A549 (cell line): ENCODE results near the gene RUNX2. TPM values are rescaled to one million over a fixed set of nuclear protein-coding genes. Genes with fewer than 3 reads are reported as not detected.

ENCODE experiments used
- ATAC-seq, 2 experiments: fragments of 200-7000 bp in 1 of 2; fragments of >200 bp in 1 of 2; cut with Nextera tagmentation in 1 of 2; cut with Tn5 transposase in 1 of 2; 3 replicates each; pipeline versions ENCODE4 v1.8.0 to v1.9.1; 2018 to 2020; ENCODE audit warnings: mild to moderate bottlenecking in 1 of 2, moderate library complexity in 1 of 2
- CTCF ChIA-PET: fragments of 300-600 bp; sonication (Branson Sonifier 250); formaldehyde crosslinking; extraction: SDS; loops from one replicate; lab custom pipeline; 2021; ENCODE audit warnings: antibody characterized with exemption, inconsistent platforms; lab: Yijun Ruan, JAX
- POLR2A ChIA-PET: fragments of 350-600 bp; formaldehyde crosslinking; extraction: SDS; loops from one replicate; lab custom pipeline; 2021; ENCODE audit warnings: antibody characterized with exemption, inconsistent platforms; lab: Yijun Ruan, JAX
- DNase-seq, 2 experiments: peaks; one replicate each; pipeline versions ENCODE4 v3.0.0 to v3.0.0-alpha.2; 2011 to 2016; ENCODE audit warnings: low read depth in 1 of 2, low spot score in 1 of 2
- FAIRE-seq: peaks from 2 replicates; lab custom pipeline; 2011; peaks lifted over from hg19 to GRCh38; lab: Jason Lieb, UNC
- H3K27ac ChIP-seq, 2 experiments: fragments of >200 bp; sonication (Bioruptor Twin); formaldehyde crosslinking; 3 replicates each; pipeline ENCODE4 v1.5.1; 2016 to 2017
- H3K4me1 ChIP-seq: fragments of >200 bp; sonication (Bioruptor Twin); formaldehyde crosslinking; 3 replicates; pipeline ENCODE4 v1.6.1; 2016
- H3K4me2 ChIP-seq: fragments of >200 bp; sonication (Bioruptor Twin); formaldehyde crosslinking; 3 replicates; pipeline ENCODE4 v1.6.1; 2016
- H3K4me3 ChIP-seq: fragments of >200 bp; sonication (Bioruptor Twin); formaldehyde crosslinking; 3 replicates; pipeline ENCODE4 v1.5.1; 2016
- H3K9me3 ChIP-seq: fragments of >200 bp; sonication (Bioruptor Twin); formaldehyde crosslinking; 3 replicates; pipeline ENCODE4 v1.6.1; 2016
- CBX2 ChIP-seq: fragments of 200-600 bp; sonication (generic); IDR thresholded peaks from 2 replicates; pipeline ENCODE4 v1.6.1; 2016; ENCODE audit warnings: low read depth, mild to moderate bottlenecking, borderline replicate concordance
- CTCF ChIP-seq: fragments of >200 bp; sonication (Bioruptor Twin); formaldehyde crosslinking; IDR thresholded peaks from 3 replicates; pipeline ENCODE4 v1.5.1; 2016
- EP300 ChIP-seq, 2 experiments: fragments of >200 bp; sonication (Bioruptor Twin); formaldehyde crosslinking; IDR thresholded peaks; 2 replicates in 1 of 2; 3 replicates in 1 of 2; pipeline ENCODE4 v1.6.1; 2016 to 2017
- ESRRA ChIP-seq: fragments of 150-350 bp; IDR thresholded peaks from 2 replicates; pipeline ENCODE4 v1.6.1; 2014; ENCODE audit warnings: mild to moderate bottlenecking, low read length, borderline replicate concordance
- FOSB ChIP-seq: fragments of 250-450 bp; sonication (Bioruptor Pico); IDR thresholded peaks from 2 replicates; pipeline ENCODE4 v1.5.0; 2020; ENCODE audit warnings: mild to moderate bottlenecking, moderate library complexity
- GATA3 ChIP-seq: IDR thresholded peaks from 2 replicates; pipeline ENCODE4 v1.6.1; 2012; ENCODE audit warnings: borderline replicate concordance
- HDAC2 ChIP-seq: fragments of 200-600 bp; sonication (generic); IDR thresholded peaks from 2 replicates; pipeline ENCODE4 v1.6.1; 2016
- HES2 ChIP-seq: fragments of >200 bp; sonication (Bioruptor Twin); formaldehyde crosslinking; IDR thresholded peaks from 2 replicates; pipeline ENCODE4 v1.6.1; 2016
- HEYL ChIP-seq: fragments of 250-450 bp; sonication (Bioruptor Pico); IDR thresholded peaks from 2 replicates; pipeline ENCODE4 v1.8.0; 2021; ENCODE audit warnings: mild to moderate bottlenecking, moderate library complexity
- HOXA7 ChIP-seq: fragments of 250-450 bp; sonication (Bioruptor Pico); IDR thresholded peaks from 2 replicates; pipeline ENCODE4 v1.5.0; 2020; ENCODE audit warnings: mild to moderate bottlenecking, moderate library complexity
- HOXB5 ChIP-seq: fragments of 250-450 bp; sonication (Bioruptor Pico); IDR thresholded peaks from 2 replicates; pipeline ENCODE4 v1.5.0; 2020; ENCODE audit warnings: mild to moderate bottlenecking, moderate library complexity
- JUNB ChIP-seq: fragments of >200 bp; sonication (Bioruptor Twin); formaldehyde crosslinking; IDR thresholded peaks from 2 replicates; pipeline ENCODE4 v1.6.1; 2016
- MAZ ChIP-seq: fragments of 150-350 bp; IDR thresholded peaks from 2 replicates; pipeline ENCODE4 v1.6.1; 2014; ENCODE audit warnings: antibody characterized with exemption, low read depth, low read length, borderline replicate concordance
- NFE2L2 ChIP-seq: fragments of 150-350 bp; conservative IDR thresholded peaks from 2 replicates; pipeline ENCODE4 v1.6.1; 2014; ENCODE audit warnings: low read length
- NR3C1 ChIP-seq: fragments of >200 bp; sonication (Bioruptor Twin); formaldehyde crosslinking; IDR thresholded peaks from 3 replicates; pipeline ENCODE4 v1.6.1; 2017
- PBX3 ChIP-seq: IDR thresholded peaks from 2 replicates; pipeline ENCODE4 v1.6.1; 2012
- RAD21 ChIP-seq, 2 experiments: fragments of >200 bp in 1 of 2; sonication (Bioruptor Twin) in 1 of 2; formaldehyde crosslinking in 1 of 2; IDR thresholded peaks in 1 of 2; conservative IDR thresholded peaks in 1 of 2; 2 replicates in 1 of 2; 3 replicates in 1 of 2; pipeline ENCODE4 v1.6.1; 2012 to 2018; ENCODE audit warnings: inconsistent platforms in 1 of 2
- RCOR1 ChIP-seq: fragments of 150-350 bp; IDR thresholded peaks from 2 replicates; pipeline ENCODE4 v1.6.1; 2014; ENCODE audit warnings: antibody characterized with exemption, low read length, low read depth
- SMC3 ChIP-seq: fragments of >200 bp; sonication (Bioruptor Twin); formaldehyde crosslinking; IDR thresholded peaks from 3 replicates; pipeline ENCODE4 v1.6.1; 2018; ENCODE audit warnings: inconsistent platforms
- TP53 ChIP-seq: fragments of 250-450 bp; sonication (Bioruptor Pico); IDR thresholded peaks from 2 replicates; pipeline ENCODE4 v1.5.0; 2021; ENCODE audit warnings: mild to moderate bottlenecking, moderate library complexity
- ZFP36 ChIP-seq: fragments of 450-650 bp; IDR thresholded peaks from 2 replicates; pipeline ENCODE4 v1.6.1; 2014; ENCODE audit warnings: borderline replicate concordance; ENCODE audit not compliant: partially characterized antibody
- WGBS: methylation state at CpG from one replicate; pipeline ENCODE4 v1.1.6; 2017; ENCODE audit errors: missing lambda C conversion rate; 5-methylcytosine and 5-hydroxymethylcytosine counted together
- polyA plus RNA-seq, 4 experiments: library from polyadenylated mRNA; depleted of rRNA in 3 of 4; stranded (reverse); fragments of >200 nt; fragmentation: RNase III in 1 of 4; extraction: RNeasy Plus Mini Kit Qiagen cat#74134 plus additional on column Dnase treatment in 1 of 4; gene quantifications; 2 replicates in 3 of 4; 3 replicates in 1 of 4; pipeline ENCODE4 v1.2.3, GENCODE V29; 2011 to 2017

Gene RUNX2
- polyA plus RNA-seq, 2 of the 4 experiments (the other 2 are of a cell fraction): 0.13 to 0.83 TPM

- DNase-seq (no peak), FAIRE-seq (no peak), ATAC-seq (no peak)
- no peak overlapping the region for H3K4me3 ChIP-seq
- no peaks in the 10 kb centered on the region for H3K9me3 ChIP-seq
- CTCF ChIA-PET: interaction anchor here (1.0 to 1.5 kb wide), 3 partner anchors 239 to 761 kb away, joined by 3 to 6 read pairs (median 5); no protein-coding TSS in a partner anchor
- POLR2A ChIA-PET: interaction anchor here (0.5 kb wide), 1 partner anchor 781 kb away, joined by 9 read pairs; no protein-coding TSS in a partner anchor
- TF ChIP-seq ESRRA (no peak), HOXA7 (CRISPR knock-in tag) (no peak), CBX2 (no peak)
- H3K4me1 ChIP-seq: peaks cover 18% of the 10 kb centered on the region
- no peak overlapping the region for H3K4me2 ChIP-seq
- no peak overlapping the region for H3K27ac ChIP-seq
- WGBS: 40% methylated on average over 2 of the region's 2 CpGs
These were observed 88.6 kb downstream of the RUNX2 start for GRCh38 chr6:45416700-45417099.

- ChIA-PET POLR2A (no interaction called here), CTCF (interaction anchor here (0.5 to 1.5 kb wide), 6 partner anchors 39 to 762 kb away, joined by 3 to 6 read pairs (median 4); no protein-coding TSS in a partner anchor)
- no peak for DNase-seq
- no peak for FAIRE-seq
- H3K9me3 ChIP-seq: no peaks in the 10 kb centered on the region
- WGBS: 73% methylated on average over 2 of the region's 2 CpGs
- TF ChIP-seq NFE2L2: no peak
- TF ChIP-seq HDAC2: no peak
- TF ChIP-seq MAZ: no peak
- no peak for TF ChIP-seq GATA3
- TF ChIP-seq CBX2: no peak
- no peak for TF ChIP-seq CTCF
- no peak for TF ChIP-seq RAD21 (conservative IDR thresholded peaks at IDR 0.05 in 1 of 2, IDR thresholded peaks at IDR 0.05 in 1 of 2)
- TF ChIP-seq HEYL (CRISPR knock-in tag): no peak
- no peak for TF ChIP-seq JUNB
- TF ChIP-seq ZFP36: no peak
- no peak for TF ChIP-seq RCOR1
- TF ChIP-seq PBX3: no peak
- TF ChIP-seq HES2: no peak
- TF ChIP-seq EP300 (IDR thresholded peaks at IDR 0.05): no peak
- TF ChIP-seq NR3C1: no peak
- TF ChIP-seq TP53: no peak
- no peak for TF ChIP-seq HOXB5 (CRISPR knock-in tag)
- TF ChIP-seq FOSB (CRISPR knock-in tag): no peak
- TF ChIP-seq, all 56 proteins: peak for 0
- Histone ChIP-seq H3K27ac (no peak overlapping the region), H3K4me1 (peaks cover 18% of the 10 kb centered on the region), H3K4me2 (no peak overlapping the region), H3K4me3 (no peak overlapping the region)
- ATAC-seq: no peak
These were observed 89.3 kb downstream of the RUNX2 start for GRCh38 chr6:45417436-45417835.

- Histone ChIP-seq H3K4me2 (peak overlapping the region; percentile 96), H3K27ac (peak overlapping the region in 1 of 2 experiments; percentile 54; a peak in 2 of 6 replicates), H3K9me3 (no peaks in the 10 kb centered on the region), H3K4me1 (peaks cover 18% of the 10 kb centered on the region), H3K4me3 (peak overlapping the region; percentile 33; the same call in 2 of the 3 replicates)
- WGBS: 12% methylated on average over 21 of the region's 38 CpGs
- POLR2A ChIA-PET: interaction anchor here (0.9 kb wide), 1 partner anchor 295 kb away, joined by 3 read pairs; no protein-coding TSS in a partner anchor
- ATAC-seq (peak; percentile 36 to 75; a peak in 5 of 6 replicates), FAIRE-seq (no peak), DNase-seq (peak; percentile 9 to 47)
- TF ChIP-seq CTCF (peak; percentile 27; the same call in 1 of the 3 replicates), SMC3 (peak; percentile 47), RAD21 (conservative IDR thresholded peaks at IDR 0.05 in 1 of 2, IDR thresholded peaks at IDR 0.05 in 1 of 2) (peak; percentile 57 to 63), FOSB (CRISPR knock-in tag) (no peak)
- CTCF ChIA-PET: interaction anchor here (0.5 to 2.9 kb wide), 12 partner anchors 14 to 944 kb away, joined by 3 to 19 read pairs (median 4); no protein-coding TSS in a partner anchor
These were observed 91.5 kb downstream of the RUNX2 start for GRCh38 chr6:45419571-45420082.
